GM23338 (cell line): ENCODE data around the gene DDT. TPM values are rescaled to one million over a fixed set of nuclear protein-coding genes. Genes with fewer than 3 reads are reported as not detected.

Experiments
- ATAC-seq: fragments of 200-7000 bp; cut with Tn5 transposase; 3 replicates; pipeline ENCODE4 v1.9.1; 2020
- DNase-seq: peaks from one replicate; pipeline ENCODE4 v3.0.0-alpha.2; 2015; ENCODE audit warnings: low spot score
- H2AFZ ChIP-seq: fragments of 200-600 bp; sonication (generic); 2 replicates; pipeline ENCODE4 v1.8.0; 2016; ENCODE audit warnings: antibody characterized with exemption, mild to moderate bottlenecking, moderate library complexity
- H3F3A ChIP-seq: fragments of 200-600 bp; sonication (generic); replicated peaks from 2 replicates; pipeline ENCODE4 v1.8.0; 2017; ENCODE audit warnings: antibody characterized with exemption, mixed run types, low read depth
- H3K27ac ChIP-seq: fragments of 200-600 bp; sonication (generic); 2 replicates; pipeline ENCODE4 v1.6.1; 2016; ENCODE audit warnings: low read depth
- H3K27me3 ChIP-seq: fragments of 200-600 bp; sonication (generic); 2 replicates; pipeline ENCODE4 v1.8.0; 2016; ENCODE audit warnings: mild to moderate bottlenecking, mixed run types, moderate library complexity; ENCODE audit not compliant: insufficient read depth
- H3K36me3 ChIP-seq: fragments of 200-600 bp; sonication (generic); 2 replicates; pipeline ENCODE4 v1.8.0; 2016; ENCODE audit warnings: mild to moderate bottlenecking; ENCODE audit not compliant: insufficient read depth
- H3K4me1 ChIP-seq: fragments of 200-600 bp; sonication (generic); 2 replicates; pipeline ENCODE4 v1.8.0; 2016; ENCODE audit warnings: mild to moderate bottlenecking, moderate library complexity; ENCODE audit not compliant: insufficient read depth
- H3K4me2 ChIP-seq: fragments of 200-600 bp; sonication (generic); 2 replicates; pipeline ENCODE4 v1.7.1; 2017; ENCODE audit warnings: mixed run types
- H3K4me3 ChIP-seq: fragments of 200-600 bp; sonication (generic); 2 replicates; pipeline ENCODE4 v1.6.1; 2016; ENCODE audit warnings: mixed run types
- H3K79me2 ChIP-seq: fragments of 200-600 bp; sonication (generic); replicated peaks from 2 replicates; pipeline ENCODE4 v1.8.0; 2017; ENCODE audit warnings: mild to moderate bottlenecking; ENCODE audit not compliant: insufficient read depth
- H3K9me2 ChIP-seq: fragments of 200-600 bp; sonication (generic); 2 replicates; pipeline ENCODE4 v1.8.0; 2017; ENCODE audit not compliant: insufficient read depth
- H4K20me1 ChIP-seq: fragments of 200-600 bp; sonication (generic); replicated peaks from 2 replicates; pipeline ENCODE4 v1.8.0; 2017; ENCODE audit warnings: mild to moderate bottlenecking; ENCODE audit not compliant: insufficient read depth
- H3K27ac Mint-ChIP-seq: 2 replicates; pipeline ENCODE4 v1.8.0; 2020; ENCODE audit warnings: inconsistent platforms, mild to moderate bottlenecking, moderate library complexity, mixed read lengths
- H3K27me3 Mint-ChIP-seq: 3 replicates; pipeline ENCODE4 v1.8.0; 2022; ENCODE audit warnings: low read depth, mild to moderate bottlenecking, moderate library complexity, mixed read lengths, inconsistent platforms; ENCODE audit not compliant: insufficient read depth, poor library complexity
- H3K36me3 Mint-ChIP-seq: 3 replicates; pipeline ENCODE4 v1.8.0; 2021; ENCODE audit warnings: low read depth, mild to moderate bottlenecking, inconsistent platforms, moderate library complexity, mixed read lengths
- H3K4me1 Mint-ChIP-seq: 3 replicates; pipeline ENCODE4 v1.8.0; 2020; ENCODE audit warnings: mild to moderate bottlenecking, inconsistent platforms, mixed read lengths
- H3K4me3 Mint-ChIP-seq: 3 replicates; pipeline ENCODE4 v1.8.0; 2021; ENCODE audit warnings: moderate library complexity, mild to moderate bottlenecking, inconsistent platforms, mixed read lengths
- H3K9me3 Mint-ChIP-seq: 3 replicates; pipeline ENCODE4 v1.8.0; 2020; ENCODE audit warnings: moderate library complexity, mild to moderate bottlenecking, inconsistent platforms, mixed read lengths
- CREB1 ChIP-seq: fragments of 250-450 bp; sonication (Bioruptor Pico); IDR thresholded peaks from 2 replicates; pipeline ENCODE4 v1.5.0; 2020; ENCODE audit warnings: low read depth, mild to moderate bottlenecking, moderate library complexity
- EZH2phosphoT487 ChIP-seq: fragments of 200-600 bp; sonication (generic); IDR thresholded peaks from one replicate; pipeline ENCODE4 v1.8.1; 2018; ENCODE audit warnings: antibody characterized with exemption; ENCODE audit not compliant: unreplicated experiment
- JUNB ChIP-seq: IDR thresholded peaks from one replicate; pipeline ENCODE4 v1.6.1; 2016; ENCODE audit warnings: antibody characterized with exemption; ENCODE audit not compliant: unreplicated experiment
- NANOG ChIP-seq: IDR thresholded peaks from 2 replicates; pipeline ENCODE4 v1.6.1; 2016; ENCODE audit warnings: antibody characterized with exemption, borderline replicate concordance
- POLR2AphosphoS5 ChIP-seq: IDR thresholded peaks from 2 replicates; pipeline ENCODE4 v1.6.1; 2016; ENCODE audit warnings: antibody characterized with exemption, low read depth
- ZNF114 ChIP-seq: fragments of 250-450 bp; sonication (Bioruptor Pico); IDR thresholded peaks from 2 replicates; pipeline ENCODE4 v1.5.0; 2020; ENCODE audit warnings: mild to moderate bottlenecking, moderate library complexity
- ZNF331 ChIP-seq: fragments of 250-450 bp; sonication (Bioruptor Pico); IDR thresholded peaks from 2 replicates; pipeline ENCODE4 v1.5.0; 2020; ENCODE audit warnings: low read depth, mild to moderate bottlenecking, moderate library complexity
- polyA plus RNA-seq: library from polyadenylated mRNA; unstranded; fragments of >200 nt; fragmentation: Nextera tagmentation; extraction: Ambion mirVana; gene quantifications from 2 replicates; pipeline ENCODE4 v1.2.1, GENCODE V29; 2016
- total RNA-seq: library from RNA; depleted of rRNA; stranded (reverse); fragments of >200 nt; shearing (Covaris generic); gene quantifications from 2 replicates; pipeline ENCODE4 v1.2.3, GENCODE V29; 2014
- TF ChIP-seq, protein P1 (sequence below): fragments of 250-450 bp; sonication (Bioruptor Pico); IDR thresholded peaks from 2 replicates; pipeline ENCODE4 v1.5.0; 2020; ENCODE audit warnings: mild to moderate bottlenecking, moderate library complexity
- TF ChIP-seq, protein P2 (sequence below), 2 experiments: fragments of 200-600 bp in 1 of 2; sonication (generic) in 1 of 2; conservative IDR thresholded peaks; 2 replicates each; pipeline versions ENCODE4 v1.5.1 to v1.6.1; 2016 to 2017; ENCODE audit warnings: antibody characterized with exemption in 2 of 2, low read depth in 2 of 2, mild to moderate bottlenecking in 2 of 2, moderate library complexity in 1 of 2
- TF ChIP-seq, protein P3 (sequence below): IDR thresholded peaks from one replicate; pipeline ENCODE4 v1.6.1; 2018; ENCODE audit warnings: antibody characterized with exemption; ENCODE audit not compliant: unreplicated experiment

The DDT gene
- total and polyA plus RNA-seq, 2 experiments from 2014 or later, result 150 to 232 TPM

DNA sequence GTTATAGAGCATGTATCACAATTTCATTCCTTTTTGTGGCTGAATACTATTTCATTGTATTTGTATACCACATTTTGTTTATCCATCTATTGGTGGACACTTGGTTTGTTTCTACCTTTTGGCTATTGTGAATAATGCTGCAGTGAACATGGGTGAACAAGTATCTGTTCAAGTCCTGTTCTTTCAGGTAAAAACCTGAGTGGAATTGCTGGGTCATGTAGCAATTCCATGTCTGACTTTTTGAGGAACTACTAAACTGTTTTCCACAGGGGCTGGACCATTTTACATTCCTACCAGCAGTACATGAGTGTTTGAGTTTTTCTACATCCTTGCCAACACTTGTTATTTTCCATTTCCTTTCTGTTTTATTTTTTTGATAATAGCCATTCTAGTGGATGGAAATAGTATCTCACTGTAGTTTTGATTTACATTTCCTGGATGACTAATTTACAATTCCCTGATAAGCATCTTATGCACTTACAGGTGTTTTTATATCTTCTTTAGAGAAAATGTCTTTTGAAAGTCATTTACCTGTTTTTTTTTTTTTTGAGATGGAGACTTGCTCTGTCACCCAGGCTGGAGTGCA is 49.1 kb upstream of the DDT start (continued):
- TF ChIP-seq, protein P1, sequence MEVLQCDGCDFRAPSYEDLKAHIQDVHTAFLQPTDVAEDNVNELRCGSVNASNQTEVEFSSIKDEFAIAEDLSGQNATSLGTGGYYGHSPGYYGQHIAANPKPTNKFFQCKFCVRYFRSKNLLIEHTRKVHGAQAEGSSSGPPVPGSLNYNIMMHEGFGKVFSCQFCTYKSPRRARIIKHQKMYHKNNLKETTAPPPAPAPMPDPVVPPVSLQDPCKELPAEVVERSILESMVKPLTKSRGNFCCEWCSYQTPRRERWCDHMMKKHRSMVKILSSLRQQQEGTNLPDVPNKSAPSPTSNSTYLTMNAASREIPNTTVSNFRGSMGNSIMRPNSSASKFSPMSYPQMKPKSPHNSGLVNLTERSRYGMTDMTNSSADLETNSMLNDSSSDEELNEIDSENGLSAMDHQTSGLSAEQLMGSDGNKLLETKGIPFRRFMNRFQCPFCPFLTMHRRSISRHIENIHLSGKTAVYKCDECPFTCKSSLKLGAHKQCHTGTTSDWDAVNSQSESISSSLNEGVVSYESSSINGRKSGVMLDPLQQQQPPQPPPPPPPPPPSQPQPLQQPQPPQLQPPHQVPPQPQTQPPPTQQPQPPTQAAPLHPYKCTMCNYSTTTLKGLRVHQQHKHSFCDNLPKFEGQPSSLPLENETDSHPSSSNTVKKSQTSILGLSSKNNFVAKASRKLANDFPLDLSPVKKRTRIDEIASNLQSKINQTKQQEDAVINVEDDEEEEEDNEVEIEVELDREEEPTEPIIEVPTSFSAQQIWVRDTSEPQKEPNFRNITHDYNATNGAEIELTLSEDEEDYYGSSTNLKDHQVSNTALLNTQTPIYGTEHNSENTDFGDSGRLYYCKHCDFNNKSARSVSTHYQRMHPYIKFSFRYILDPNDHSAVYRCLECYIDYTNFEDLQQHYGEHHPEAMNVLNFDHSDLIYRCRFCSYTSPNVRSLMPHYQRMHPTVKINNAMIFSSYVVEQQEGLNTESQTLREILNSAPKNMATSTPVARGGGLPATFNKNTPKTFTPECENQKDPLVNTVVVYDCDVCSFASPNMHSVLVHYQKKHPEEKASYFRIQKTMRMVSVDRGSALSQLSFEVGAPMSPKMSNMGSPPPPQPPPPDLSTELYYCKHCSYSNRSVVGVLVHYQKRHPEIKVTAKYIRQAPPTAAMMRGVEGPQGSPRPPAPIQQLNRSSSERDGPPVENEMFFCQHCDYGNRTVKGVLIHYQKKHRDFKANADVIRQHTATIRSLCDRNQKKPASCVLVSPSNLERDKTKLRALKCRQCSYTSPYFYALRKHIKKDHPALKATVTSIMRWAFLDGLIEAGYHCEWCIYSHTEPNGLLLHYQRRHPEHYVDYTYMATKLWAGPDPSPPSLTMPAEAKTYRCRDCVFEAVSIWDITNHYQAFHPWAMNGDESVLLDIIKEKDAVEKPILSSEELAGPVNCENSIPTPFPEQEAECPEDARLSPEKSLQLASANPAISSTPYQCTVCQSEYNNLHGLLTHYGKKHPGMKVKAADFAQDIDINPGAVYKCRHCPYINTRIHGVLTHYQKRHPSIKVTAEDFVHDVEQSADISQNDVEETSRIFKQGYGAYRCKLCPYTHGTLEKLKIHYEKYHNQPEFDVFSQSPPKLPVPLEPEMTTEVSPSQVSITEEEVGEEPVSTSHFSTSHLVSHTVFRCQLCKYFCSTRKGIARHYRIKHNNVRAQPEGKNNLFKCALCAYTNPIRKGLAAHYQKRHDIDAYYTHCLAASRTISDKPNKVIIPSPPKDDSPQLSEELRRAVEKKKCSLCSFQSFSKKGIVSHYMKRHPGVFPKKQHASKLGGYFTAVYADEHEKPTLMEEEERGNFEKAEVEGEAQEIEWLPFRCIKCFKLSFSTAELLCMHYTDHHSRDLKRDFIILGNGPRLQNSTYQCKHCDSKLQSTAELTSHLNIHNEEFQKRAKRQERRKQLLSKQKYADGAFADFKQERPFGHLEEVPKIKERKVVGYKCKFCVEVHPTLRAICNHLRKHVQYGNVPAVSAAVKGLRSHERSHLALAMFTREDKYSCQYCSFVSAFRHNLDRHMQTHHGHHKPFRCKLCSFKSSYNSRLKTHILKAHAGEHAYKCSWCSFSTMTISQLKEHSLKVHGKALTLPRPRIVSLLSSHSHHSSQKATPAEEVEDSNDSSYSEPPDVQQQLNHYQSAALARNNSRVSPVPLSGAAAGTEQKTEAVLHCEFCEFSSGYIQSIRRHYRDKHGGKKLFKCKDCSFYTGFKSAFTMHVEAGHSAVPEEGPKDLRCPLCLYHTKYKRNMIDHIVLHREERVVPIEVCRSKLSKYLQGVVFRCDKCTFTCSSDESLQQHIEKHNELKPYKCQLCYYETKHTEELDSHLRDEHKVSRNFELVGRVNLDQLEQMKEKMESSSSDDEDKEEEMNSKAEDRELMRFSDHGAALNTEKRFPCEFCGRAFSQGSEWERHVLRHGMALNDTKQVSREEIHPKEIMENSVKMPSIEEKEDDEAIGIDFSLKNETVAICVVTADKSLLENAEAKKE (CRISPR knock-in tag), result no peak
- TF ChIP-seq ZNF114 (CRISPR knock-in tag) (no peak), CREB1 (CRISPR knock-in tag) (no peak)

DNA sequence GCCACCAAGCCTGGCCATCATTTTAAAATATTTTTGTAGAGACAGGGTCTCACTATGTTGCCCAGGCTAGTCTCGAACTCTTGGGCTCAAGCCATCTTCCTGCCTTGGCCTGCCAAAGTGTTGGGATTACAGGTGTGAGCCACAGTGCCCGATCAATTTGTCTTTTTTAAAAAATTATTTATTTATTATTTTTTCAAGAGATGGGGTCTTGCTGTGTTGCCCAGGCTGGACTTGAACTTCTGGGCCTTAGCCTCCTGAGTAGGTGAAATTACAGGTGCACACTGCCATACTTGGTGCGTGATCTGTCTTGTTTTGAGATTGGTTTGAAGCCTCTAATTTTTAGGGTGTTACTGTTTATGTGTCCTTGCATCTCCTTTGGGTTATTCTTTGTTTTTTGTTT is 47.1 kb upstream of the DDT start:
- peaks cover 6% of the 10 kb centered on the region; the same call in 2 of the 3 replicates for H3K4me1 Mint-ChIP-seq
- Histone ChIP-seq H2AFZ (no peak overlapping the region), H3K27ac (no peak overlapping the region), H3K27me3 (no peaks in the 10 kb centered on the region), H3K4me1 (no peaks in the 10 kb centered on the region), H3K79me2 (peaks cover 48% of the 10 kb centered on the region), H3K4me2 (no peak overlapping the region), H3K9me2 (no peaks in the 10 kb centered on the region), H3K36me3 (no peaks in the 10 kb centered on the region; the same call in 1 of the 2 replicates), H3F3A (no peaks in the 10 kb centered on the region), H4K20me1 (no peaks in the 10 kb centered on the region; the same call in 1 of the 2 replicates), H3K4me3 (no peak overlapping the region)
- no peak overlapping the region for H3K27ac Mint-ChIP-seq
- ATAC-seq (no peak), DNase-seq (no peak)
- H3K9me3 Mint-ChIP-seq, result no peaks in the 10 kb centered on the region; the same call in 2 of the 3 replicates
- no peak overlapping the region for H3K4me3 Mint-ChIP-seq
- H3K36me3 Mint-ChIP-seq, result peaks cover 7% of the 10 kb centered on the region; the same call in 2 of the 3 replicates
- no peaks in the 10 kb centered on the region for H3K27me3 Mint-ChIP-seq
- TF ChIP-seq JUNB (no peak), POLR2AphosphoS5 (no peak), NANOG (no peak), EZH2phosphoT487 (no peak), ZNF331 (no peak)
- TF ChIP-seq, protein P2, sequence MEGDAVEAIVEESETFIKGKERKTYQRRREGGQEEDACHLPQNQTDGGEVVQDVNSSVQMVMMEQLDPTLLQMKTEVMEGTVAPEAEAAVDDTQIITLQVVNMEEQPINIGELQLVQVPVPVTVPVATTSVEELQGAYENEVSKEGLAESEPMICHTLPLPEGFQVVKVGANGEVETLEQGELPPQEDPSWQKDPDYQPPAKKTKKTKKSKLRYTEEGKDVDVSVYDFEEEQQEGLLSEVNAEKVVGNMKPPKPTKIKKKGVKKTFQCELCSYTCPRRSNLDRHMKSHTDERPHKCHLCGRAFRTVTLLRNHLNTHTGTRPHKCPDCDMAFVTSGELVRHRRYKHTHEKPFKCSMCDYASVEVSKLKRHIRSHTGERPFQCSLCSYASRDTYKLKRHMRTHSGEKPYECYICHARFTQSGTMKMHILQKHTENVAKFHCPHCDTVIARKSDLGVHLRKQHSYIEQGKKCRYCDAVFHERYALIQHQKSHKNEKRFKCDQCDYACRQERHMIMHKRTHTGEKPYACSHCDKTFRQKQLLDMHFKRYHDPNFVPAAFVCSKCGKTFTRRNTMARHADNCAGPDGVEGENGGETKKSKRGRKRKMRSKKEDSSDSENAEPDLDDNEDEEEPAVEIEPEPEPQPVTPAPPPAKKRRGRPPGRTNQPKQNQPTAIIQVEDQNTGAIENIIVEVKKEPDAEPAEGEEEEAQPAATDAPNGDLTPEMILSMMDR (conservative IDR thresholded peaks at IDR 0.05; ENCODE audit: low read depth in 2 of 2), result no peak
- TF ChIP-seq, protein P3, sequence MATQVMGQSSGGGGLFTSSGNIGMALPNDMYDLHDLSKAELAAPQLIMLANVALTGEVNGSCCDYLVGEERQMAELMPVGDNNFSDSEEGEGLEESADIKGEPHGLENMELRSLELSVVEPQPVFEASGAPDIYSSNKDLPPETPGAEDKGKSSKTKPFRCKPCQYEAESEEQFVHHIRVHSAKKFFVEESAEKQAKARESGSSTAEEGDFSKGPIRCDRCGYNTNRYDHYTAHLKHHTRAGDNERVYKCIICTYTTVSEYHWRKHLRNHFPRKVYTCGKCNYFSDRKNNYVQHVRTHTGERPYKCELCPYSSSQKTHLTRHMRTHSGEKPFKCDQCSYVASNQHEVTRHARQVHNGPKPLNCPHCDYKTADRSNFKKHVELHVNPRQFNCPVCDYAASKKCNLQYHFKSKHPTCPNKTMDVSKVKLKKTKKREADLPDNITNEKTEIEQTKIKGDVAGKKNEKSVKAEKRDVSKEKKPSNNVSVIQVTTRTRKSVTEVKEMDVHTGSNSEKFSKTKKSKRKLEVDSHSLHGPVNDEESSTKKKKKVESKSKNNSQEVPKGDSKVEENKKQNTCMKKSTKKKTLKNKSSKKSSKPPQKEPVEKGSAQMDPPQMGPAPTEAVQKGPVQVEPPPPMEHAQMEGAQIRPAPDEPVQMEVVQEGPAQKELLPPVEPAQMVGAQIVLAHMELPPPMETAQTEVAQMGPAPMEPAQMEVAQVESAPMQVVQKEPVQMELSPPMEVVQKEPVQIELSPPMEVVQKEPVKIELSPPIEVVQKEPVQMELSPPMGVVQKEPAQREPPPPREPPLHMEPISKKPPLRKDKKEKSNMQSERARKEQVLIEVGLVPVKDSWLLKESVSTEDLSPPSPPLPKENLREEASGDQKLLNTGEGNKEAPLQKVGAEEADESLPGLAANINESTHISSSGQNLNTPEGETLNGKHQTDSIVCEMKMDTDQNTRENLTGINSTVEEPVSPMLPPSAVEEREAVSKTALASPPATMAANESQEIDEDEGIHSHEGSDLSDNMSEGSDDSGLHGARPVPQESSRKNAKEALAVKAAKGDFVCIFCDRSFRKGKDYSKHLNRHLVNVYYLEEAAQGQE, result no peak
